Vagina (tissue), 2 donors: ENCODE data around the gene ZNF423. TPM values are rescaled to one million over a fixed set of nuclear protein-coding genes. Genes with fewer than 3 reads are reported as not detected.
A peak's percentile ranks its signal among the peaks of the same experiment; 100 is the strongest.

Experiments used
- DNase-seq, 2 donors: peaks; one replicate each; pipeline ENCODE4 v3.0.0-alpha.2; 2017; ENCODE audit errors: extremely low spot score in 2 of 2
- H3K27ac ChIP-seq: fragments of 200-600 bp; sonication (generic); one replicate; pipeline ENCODE4 v1.5.1; 2019
- H3K27me3 ChIP-seq: fragments of 200-600 bp; sonication (generic); one replicate; pipeline ENCODE4 v1.5.1; 2019
- H3K36me3 ChIP-seq, 2 donors: fragments of 200-600 bp; sonication (generic); one replicate each; pipeline ENCODE4 v1.5.1; 2017 to 2019
- H3K4me1 ChIP-seq: fragments of 200-600 bp; sonication (generic); one replicate; pipeline ENCODE4 v1.5.1; 2019
- H3K4me3 ChIP-seq, 2 donors: fragments of 200-600 bp; sonication (generic); 1 replicate in 1 of 2; 2 replicates in 1 of 2; pipeline ENCODE4 v1.5.1; 2016 to 2019
- H3K9me3 ChIP-seq: fragments of 200-600 bp; sonication (generic); one replicate; pipeline ENCODE4 v1.5.1; 2019
- POLR2A ChIP-seq, 2 donors: fragments of 450-650 bp; IDR thresholded peaks; one replicate each; pipeline ENCODE4 v1.6.1; 2017; ENCODE audit warnings: antibody characterized with exemption in 2 of 2, mild to moderate bottlenecking in 2 of 2, moderate library complexity in 2 of 2
- POLR2AphosphoS5 ChIP-seq, 2 donors: sonication (generic); formaldehyde crosslinking; IDR thresholded peaks; one replicate each; pipeline ENCODE4 v1.9.0; 2017; ENCODE audit warnings: antibody characterized with exemption in 2 of 2, mild to moderate bottlenecking in 2 of 2, low read depth in 1 of 2; ENCODE audit not compliant: insufficient read depth in 1 of 2
- intact Hi-C: fragments of 100-400 bp; cut with DNase I; formaldehyde crosslinking; loops from one replicate; pipeline ENCODE4 v1.15.1; 2023
- total RNA-seq: library from RNA; depleted of rRNA; stranded (reverse); fragments of >200 nt; gene quantifications from one replicate; pipeline ENCODE4 v1.2.3, GENCODE V29; 2016
- TF ChIP-seq, protein P1 (sequence below), 3 experiments: fragments of 450-650 bp in 2 of 3; fragments of 200-600 bp in 1 of 3; sonication (generic) in 1 of 3; IDR thresholded peaks; one replicate each; pipeline ENCODE4 v1.5.1; 2017 to 2019; ENCODE audit warnings: antibody characterized with exemption in 3 of 3, mild to moderate bottlenecking in 2 of 3, moderate library complexity in 2 of 3

ZNF423 gene
- total RNA-seq, 1 donor from 2014 or later = 10.3 TPM

DNA sequence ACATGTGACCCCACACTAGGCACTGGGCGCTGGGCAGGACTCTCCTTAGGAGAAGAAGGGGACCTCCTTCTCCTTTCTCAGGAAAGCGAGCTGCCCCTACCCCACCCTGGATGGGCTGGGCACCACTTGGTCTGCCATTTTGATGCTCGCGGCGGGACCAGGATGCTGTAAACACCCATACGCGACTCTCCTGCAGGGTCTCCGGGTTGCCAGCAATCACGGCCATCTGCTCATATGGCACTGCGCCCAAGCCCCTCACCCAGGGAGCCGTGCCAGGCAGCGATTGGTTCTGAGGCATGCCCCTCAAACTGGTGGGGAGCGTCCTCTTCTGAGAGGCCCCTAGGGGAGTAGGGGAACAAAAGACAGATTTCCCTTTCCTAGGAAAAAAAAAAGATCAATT lies 383.3 kb downstream of the ZNF423 start:
- Histone ChIP-seq H3K9me3 (no peaks in the 10 kb centered on the region), H3K4me1 (no peaks in the 10 kb centered on the region), H3K36me3 (no peaks in the 10 kb centered on the region), H3K27ac (no peak overlapping the region), H3K4me3 (no peak overlapping the region), H3K27me3 (no peaks in the 10 kb centered on the region)
- no peak for DNase-seq
- TF ChIP-seq, protein P1, sequence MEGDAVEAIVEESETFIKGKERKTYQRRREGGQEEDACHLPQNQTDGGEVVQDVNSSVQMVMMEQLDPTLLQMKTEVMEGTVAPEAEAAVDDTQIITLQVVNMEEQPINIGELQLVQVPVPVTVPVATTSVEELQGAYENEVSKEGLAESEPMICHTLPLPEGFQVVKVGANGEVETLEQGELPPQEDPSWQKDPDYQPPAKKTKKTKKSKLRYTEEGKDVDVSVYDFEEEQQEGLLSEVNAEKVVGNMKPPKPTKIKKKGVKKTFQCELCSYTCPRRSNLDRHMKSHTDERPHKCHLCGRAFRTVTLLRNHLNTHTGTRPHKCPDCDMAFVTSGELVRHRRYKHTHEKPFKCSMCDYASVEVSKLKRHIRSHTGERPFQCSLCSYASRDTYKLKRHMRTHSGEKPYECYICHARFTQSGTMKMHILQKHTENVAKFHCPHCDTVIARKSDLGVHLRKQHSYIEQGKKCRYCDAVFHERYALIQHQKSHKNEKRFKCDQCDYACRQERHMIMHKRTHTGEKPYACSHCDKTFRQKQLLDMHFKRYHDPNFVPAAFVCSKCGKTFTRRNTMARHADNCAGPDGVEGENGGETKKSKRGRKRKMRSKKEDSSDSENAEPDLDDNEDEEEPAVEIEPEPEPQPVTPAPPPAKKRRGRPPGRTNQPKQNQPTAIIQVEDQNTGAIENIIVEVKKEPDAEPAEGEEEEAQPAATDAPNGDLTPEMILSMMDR (IDR thresholded peaks at IDR 0.05) = no peak
- TF ChIP-seq POLR2A (IDR thresholded peaks at IDR 0.05) (no peak), POLR2AphosphoS5 (IDR thresholded peaks at IDR 0.05; ENCODE audit: insufficient read depth in 1 of 2, low read depth in 1 of 2) (no peak)
- intact Hi-C loops = no loop called here

DNA sequence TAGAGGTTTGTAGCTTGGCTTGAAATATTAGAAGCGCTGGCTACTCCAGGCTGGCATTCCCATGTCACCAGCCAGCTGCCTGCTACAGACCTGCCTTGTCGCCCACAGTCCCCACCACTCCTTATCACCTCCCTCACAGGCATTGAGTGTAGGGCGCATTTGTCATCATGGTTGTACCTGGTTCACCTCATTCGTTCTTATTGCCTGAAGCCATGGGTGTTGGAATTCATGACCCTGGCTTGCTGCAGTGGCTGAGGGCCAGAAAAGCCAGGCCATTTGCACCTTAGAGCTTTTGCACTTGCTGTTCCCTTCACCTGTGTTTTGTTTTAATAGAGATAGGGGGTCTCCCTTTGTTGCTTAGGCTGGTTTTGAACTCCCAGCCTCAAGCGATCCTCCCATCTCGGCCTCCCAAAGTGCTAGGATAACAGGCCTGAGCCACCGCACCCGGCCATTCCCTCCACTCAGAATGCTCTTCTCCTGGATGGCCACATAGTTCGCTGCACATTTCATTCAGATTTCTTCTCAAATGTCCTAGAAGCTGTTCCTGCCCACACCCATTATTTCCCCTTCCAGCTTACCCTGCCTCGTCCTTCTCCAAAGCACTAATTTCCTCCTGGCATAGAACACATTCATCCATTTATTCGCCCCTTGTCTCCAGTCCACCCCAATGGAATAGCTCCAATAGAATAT lies 384.7 kb downstream of the ZNF423 start:
- TF ChIP-seq POLR2A (IDR thresholded peaks at IDR 0.05) (no peak), POLR2AphosphoS5 (IDR thresholded peaks at IDR 0.05; ENCODE audit: insufficient read depth in 1 of 2, low read depth in 1 of 2) (no peak)
- TF ChIP-seq, protein P1 (IDR thresholded peaks at IDR 0.05) = no peak
- Histone ChIP-seq H3K4me1 (no peaks in the 10 kb centered on the region), H3K27me3 (no peaks in the 10 kb centered on the region), H3K4me3 (no peak overlapping the region), H3K9me3 (no peaks in the 10 kb centered on the region), H3K36me3 (no peaks in the 10 kb centered on the region), H3K27ac (no peak overlapping the region)
- DNase-seq = peak; percentile 16 to 80
- intact Hi-C loops = no loop called here

DNA sequence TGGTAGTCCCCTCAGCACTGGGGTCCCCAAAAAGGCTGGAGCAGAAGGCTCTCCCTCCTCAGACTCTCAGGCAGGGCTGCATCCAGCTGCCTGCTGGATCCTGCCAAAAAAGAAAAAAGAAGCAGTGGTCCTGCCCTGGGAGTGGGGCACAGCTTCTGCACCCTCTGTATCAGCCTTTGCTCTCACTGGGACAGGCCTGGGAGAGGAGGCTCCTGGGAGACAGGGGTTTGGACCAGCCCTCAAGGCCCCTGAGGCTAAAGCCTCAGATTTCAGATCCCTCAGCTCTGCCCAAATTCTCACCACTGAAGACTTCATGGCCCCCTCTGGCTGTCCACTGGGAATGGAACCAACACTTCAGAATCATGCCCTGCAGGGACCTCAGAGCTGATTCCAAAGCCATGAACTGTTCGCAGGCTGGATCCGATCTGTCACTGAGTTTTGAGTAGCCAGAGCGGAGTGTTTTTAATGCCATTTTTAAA lies 385.4 kb downstream of the ZNF423 start:
- H3K27me3 ChIP-seq = no peaks in the 10 kb centered on the region
- intact Hi-C loops = no loop called here
- H3K9me3 ChIP-seq = no peaks in the 10 kb centered on the region
- H3K4me1 ChIP-seq = no peaks in the 10 kb centered on the region
- H3K4me3 ChIP-seq = no peak overlapping the region
- DNase-seq = peak; percentile 60 to 74
- no peak overlapping the region for H3K27ac ChIP-seq
- TF ChIP-seq POLR2A (IDR thresholded peaks at IDR 0.05) (no peak), POLR2AphosphoS5 (IDR thresholded peaks at IDR 0.05; ENCODE audit: insufficient read depth in 1 of 2, low read depth in 1 of 2) (no peak)
- TF ChIP-seq, protein P1 (IDR thresholded peaks at IDR 0.05) = no peak
- no peaks in the 10 kb centered on the region for H3K36me3 ChIP-seq

DNA sequence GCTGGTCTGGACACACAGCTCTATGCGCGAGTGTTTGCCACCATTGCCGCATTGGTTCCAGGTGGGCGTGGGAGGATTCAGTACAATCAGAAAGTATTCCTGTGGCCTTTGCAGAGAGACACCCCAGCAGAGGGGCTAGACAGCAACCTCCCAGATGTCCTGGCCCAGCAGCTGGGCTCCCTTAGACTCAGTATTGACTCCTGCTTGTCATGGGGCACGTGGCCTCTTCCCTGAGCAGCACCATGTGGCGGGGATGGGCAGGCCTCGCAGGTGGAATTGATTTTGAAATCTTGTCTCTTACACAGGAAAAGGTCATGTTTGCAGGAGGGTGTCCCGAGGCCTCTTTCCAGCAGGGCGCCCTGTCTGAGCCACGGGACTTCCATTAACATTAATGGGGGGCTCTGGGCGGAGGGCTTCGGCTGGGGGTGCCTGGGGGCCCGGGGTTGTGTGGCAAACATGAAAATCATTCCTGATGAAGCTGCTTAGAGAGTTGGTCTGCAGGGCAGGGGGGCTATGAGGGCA lies 385.9 kb downstream of the ZNF423 start:
- TF ChIP-seq POLR2A (IDR thresholded peaks at IDR 0.05) (no peak), POLR2AphosphoS5 (IDR thresholded peaks at IDR 0.05; ENCODE audit: insufficient read depth in 1 of 2, low read depth in 1 of 2) (no peak)
- TF ChIP-seq, protein P1 (IDR thresholded peaks at IDR 0.05) = no peak
- Histone ChIP-seq H3K36me3 (no peaks in the 10 kb centered on the region), H3K4me3 (no peak overlapping the region), H3K9me3 (no peaks in the 10 kb centered on the region), H3K27me3 (no peaks in the 10 kb centered on the region), H3K4me1 (peaks cover under 1% of the 10 kb centered on the region), H3K27ac (no peak overlapping the region)
- intact Hi-C loops = no loop called here
- DNase-seq = peak in 1 of 2 donors; percentile 94

DNA sequence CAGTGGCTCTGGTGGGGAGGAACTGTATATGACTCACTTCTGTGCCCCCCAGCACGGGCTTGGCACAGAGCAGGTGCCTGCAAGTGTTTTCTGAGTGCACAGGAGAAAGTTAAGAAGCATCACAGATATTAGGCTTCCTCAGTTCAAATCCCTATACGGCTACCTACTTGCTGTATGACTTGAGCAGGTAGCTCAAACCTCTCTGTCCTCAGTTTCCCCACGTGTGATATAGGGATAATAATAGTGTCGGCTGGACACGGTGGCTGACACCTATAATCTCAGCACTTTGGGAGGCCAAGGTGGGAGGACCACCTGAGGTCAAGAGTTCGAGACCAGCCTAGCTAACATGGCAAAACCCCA lies 386.6 kb downstream of the ZNF423 start:
- TF ChIP-seq, protein P1 (IDR thresholded peaks at IDR 0.05) = no peak
- TF ChIP-seq POLR2AphosphoS5 (IDR thresholded peaks at IDR 0.05; ENCODE audit: insufficient read depth in 1 of 2, low read depth in 1 of 2) (no peak), POLR2A (IDR thresholded peaks at IDR 0.05) (no peak)
- Histone ChIP-seq H3K36me3 (no peaks in the 10 kb centered on the region), H3K4me3 (no peak overlapping the region), H3K4me1 (peaks cover 7% of the 10 kb centered on the region), H3K27me3 (no peaks in the 10 kb centered on the region), H3K9me3 (no peaks in the 10 kb centered on the region), H3K27ac (no peak overlapping the region)
- DNase-seq = no peak
- intact Hi-C loops = no loop called here
